PFSK-1 (cell line): ENCODE data around the gene TCF12.

Source experiments
- POLR2AphosphoS5 ChIP-seq: IDR thresholded peaks from 2 replicates; pipeline ENCODE4 v1.6.1; 2012; ENCODE audit warnings: low read depth, mild to moderate bottlenecking, control low read depth, low read length, moderate library complexity
- REST ChIP-seq, 2 experiments: IDR thresholded peaks; 2 replicates each; pipeline versions ENCODE4 v1.6.1 to v1.8.0; 2011 to 2012; ENCODE audit warnings: low read depth in 2 of 2, low read length in 2 of 2, control low read depth in 1 of 2, inconsistent platforms in 1 of 2, mild to moderate bottlenecking in 1 of 2, moderate library complexity in 1 of 2; ENCODE audit not compliant: insufficient read depth in 1 of 2
- SIN3A ChIP-seq: IDR thresholded peaks from 2 replicates; pipeline ENCODE4 v1.6.1; 2012; ENCODE audit warnings: mild to moderate bottlenecking, low read length, moderate library complexity, borderline replicate concordance; ENCODE audit not compliant: insufficient read depth
- TAF1 ChIP-seq: IDR thresholded peaks from 2 replicates; pipeline ENCODE4 v1.6.1; 2012; ENCODE audit warnings: low read length, control low read depth, borderline replicate concordance; ENCODE audit not compliant: insufficient read depth

- TF ChIP-seq TAF1 (no peak), SIN3A (no peak), POLR2AphosphoS5 (no peak), REST (IDR thresholded peaks at IDR 0.05; ENCODE audit: insufficient read depth in 1 of 2, low read depth in 2 of 2, low read length in 2 of 2) (no peak)
These were observed 283.1 kb downstream of the TCF12 start for GRCh38 chr15:57201578-57201977.
